GM20431 (cell line): Measurements from ENCODE around the gene NTNG2.

ENCODE experiments used
- in situ Hi-C: fragments of 300-500 bp; cut with MseI, MboI; formaldehyde crosslinking; loops from one replicate; pipeline ENCODE4 v1.15.0; 2020; ENCODE audit warnings: low sequenced_read_pairs; ENCODE audit not compliant: unreplicated experiment

Gene NTNG2

GRCh38 chr9:132144708-132145365 lies 17.0 kb upstream of the NTNG2 start:
- in situ Hi-C loops: no loop called here

GRCh38 chr9:132146039-132146438 lies 15.8 kb upstream of the NTNG2 start:
- in situ Hi-C loops: no loop called here

GRCh38 chr9:132146575-132146974 lies 15.3 kb upstream of the NTNG2 start:
- in situ Hi-C loops: no loop called here

- in situ Hi-C loops: no loop called here
Observed at GRCh38 chr9:132147331-132147730, 14.5 kb upstream of the NTNG2 start.

- in situ Hi-C loops: no loop called here
Observed at GRCh38 chr9:132147839-132148238, 14.0 kb upstream of the NTNG2 start.

GRCh38 chr9:132150256-132150655 lies 11.6 kb upstream of the NTNG2 start:
- in situ Hi-C loops: loop anchor here (25.0 kb wide), 1 partner anchor 388 kb away; no protein-coding TSS in a partner anchor

GRCh38 chr9:132151118-132151517 lies 10.7 kb upstream of the NTNG2 start:
- in situ Hi-C loops: loop anchor here (25.0 kb wide), 1 partner anchor 389 kb away; no protein-coding TSS in a partner anchor

GRCh38 chr9:132152231-132152630 lies 9.6 kb upstream of the NTNG2 start:
- in situ Hi-C loops: loop anchor here (25.0 kb wide), 1 partner anchor 390 kb away; no protein-coding TSS in a partner anchor

GRCh38 chr9:132154863-132155567 lies 6.8 kb upstream of the NTNG2 start:
- in situ Hi-C loops: loop anchor here (25.0 kb wide), 1 partner anchor 393 kb away; no protein-coding TSS in a partner anchor

- in situ Hi-C loops: loop anchor here (25.0 kb wide), 1 partner anchor 393 kb away; no protein-coding TSS in a partner anchor
Observed at GRCh38 chr9:132155568-132155895, 6.3 kb upstream of the NTNG2 start.

- in situ Hi-C loops: loop anchor here (25.0 kb wide), 1 partner anchor 394 kb away; no protein-coding TSS in a partner anchor
Observed at GRCh38 chr9:132156262-132156661, 5.6 kb upstream of the NTNG2 start.

GRCh38 chr9:132157347-132158116 lies 4.3 kb upstream of the NTNG2 start:
- in situ Hi-C loops: loop anchor here (25.0 kb wide), 1 partner anchor 395 kb away; no protein-coding TSS in a partner anchor

GRCh38 chr9:132160802-132161742 lies 786 bp upstream of the NTNG2 start:
- in situ Hi-C loops: loop anchor here (25.0 kb wide), 1 partner anchor 399 kb away; no protein-coding TSS in a partner anchor

- in situ Hi-C loops: loop anchor here (25.0 kb wide), 1 partner anchor 401 kb away; no protein-coding TSS in a partner anchor
Observed at GRCh38 chr9:132162764-132163456, 1.1 kb downstream of the NTNG2 start.

GRCh38 chr9:132163457-132163875 lies 1.6 kb downstream of the NTNG2 start:
- in situ Hi-C loops: loop anchor here (25.0 kb wide), 1 partner anchor 401 kb away; no protein-coding TSS in a partner anchor

- in situ Hi-C loops: loop anchor here (25.0 kb wide), 1 partner anchor 402 kb away; no protein-coding TSS in a partner anchor
Observed at GRCh38 chr9:132163876-132164603, 2.2 kb downstream of the NTNG2 start.

GRCh38 chr9:132164604-132165362 lies 2.9 kb downstream of the NTNG2 start:
- in situ Hi-C loops: loop anchor here (25.0 kb wide), 1 partner anchor 402 kb away; no protein-coding TSS in a partner anchor
